ENCODE data around the gene XRCC3. TPM values are rescaled to one million over a fixed set of nuclear protein-coding genes. Genes with fewer than 3 reads are reported as not detected.
"Not testable (repeated sequence)": the region's sequence is repeated elsewhere in the genome, so short reads cannot be mapped to it uniquely, and the experiment has no call there.

XRCC3 gene
- total and polyA plus RNA-seq, 5 donors from 2014 or later = 3.0 to 9.8 (median 4.5) TPM

DNA sequence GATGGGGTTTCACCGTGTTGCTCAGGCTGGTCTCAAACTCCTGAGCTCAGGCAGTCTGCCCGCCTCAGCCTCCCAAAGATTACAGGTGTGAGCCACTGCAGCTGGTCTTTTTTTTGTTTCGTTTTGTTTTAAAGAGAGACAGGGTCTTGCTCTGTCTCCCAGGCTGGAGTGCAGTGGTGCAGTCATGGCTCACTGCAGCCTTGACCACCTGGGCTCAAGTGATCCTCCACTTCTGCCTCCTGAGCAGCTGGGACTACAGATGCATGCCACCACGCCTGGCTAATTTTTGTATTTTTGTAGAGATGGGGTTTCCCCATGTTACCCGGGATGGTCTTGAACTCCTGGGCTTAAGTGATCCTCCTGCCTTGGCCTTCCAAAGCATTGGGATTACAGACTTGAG lies 23.6 kb downstream of the XRCC3 start:
- ATAC-seq (ENCODE audit: low read depth in 2 of 2); DNase-seq; H3K9me3 Mint-ChIP-seq; H3K27ac ChIP-seq (ENCODE audit: insufficient read depth, low read length, poor library complexity, severe bottlenecking); H3K4me1 ChIP-seq (ENCODE audit: control insufficient read depth, insufficient read depth, low read length, poor library complexity, severe bottlenecking); H3K27me3 Mint-ChIP-seq; H3K4me3 Mint-ChIP-seq; H3K27me3 ChIP-seq (ENCODE audit: control insufficient read depth, insufficient read depth, low read length); H3K9me3 ChIP-seq (ENCODE audit: control insufficient read depth in 2 of 2, low read length in 2 of 2); H3K4me3 ChIP-seq (ENCODE audit: low read depth, low read length): not testable (repeated sequence)
- Mint-ChIP-seq H3K27ac (peak overlapping the region in 1 of 3 donors; percentile 29), H3K36me3 (peaks cover 19% of the 10 kb centered on the region), H3K4me1 (peaks cover 0 to 15% (median 11%) of the 10 kb centered on the region in 4 donors)
- H3K36me3 ChIP-seq (ENCODE audit: control insufficient read depth, insufficient read depth, low read length) = peaks cover 71% of the 10 kb centered on the region

DNA sequence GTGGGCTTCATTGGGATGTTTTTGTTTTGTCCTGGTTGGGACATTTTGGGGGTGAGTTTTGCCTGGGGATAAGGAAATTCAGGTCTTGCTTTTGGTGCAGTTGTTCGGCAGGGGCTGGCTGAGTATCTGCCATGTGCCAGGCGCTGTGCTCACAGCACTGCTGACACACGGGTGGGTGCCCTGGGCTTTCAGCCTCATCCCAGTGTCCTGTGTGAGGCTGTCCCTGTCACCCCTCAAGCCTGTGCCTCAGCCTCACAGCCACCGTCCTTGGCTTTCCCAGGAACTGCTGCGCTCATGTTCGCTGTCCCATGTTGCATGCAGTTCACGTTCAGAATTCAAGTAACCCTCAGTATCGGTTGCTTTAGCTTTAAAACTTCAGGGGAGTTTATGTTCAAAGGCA lies 24.9 kb downstream of the XRCC3 start:
- Mint-ChIP-seq H3K27me3 (no peaks in the 10 kb centered on the region), H3K9me3 (no peaks in the 10 kb centered on the region), H3K36me3 (peaks cover 25% of the 10 kb centered on the region), H3K4me3 (no peak overlapping the region), H3K4me1 (peaks cover 0 to 4% (median 4%) of the 10 kb centered on the region in 4 donors), H3K27ac (peak overlapping the region; percentile 5 to 72 (median 49))
- H3K4me3 ChIP-seq (ENCODE audit: low read depth, low read length) = no peak overlapping the region
- no peaks in the 10 kb centered on the region for H3K27me3 ChIP-seq (ENCODE audit: control insufficient read depth, insufficient read depth, low read length)
- no peak for DNase-seq
- no peak for ATAC-seq (ENCODE audit: low read depth in 2 of 2)
- H3K36me3 ChIP-seq (ENCODE audit: control insufficient read depth, insufficient read depth, low read length) = peaks cover 80% of the 10 kb centered on the region
- no peaks in the 10 kb centered on the region for H3K9me3 ChIP-seq (ENCODE audit: control insufficient read depth in 2 of 2, low read length in 2 of 2)
- H3K4me1 ChIP-seq (ENCODE audit: control insufficient read depth, insufficient read depth, low read length, poor library complexity, severe bottlenecking) = no peaks in the 10 kb centered on the region
- H3K27ac ChIP-seq (ENCODE audit: insufficient read depth, low read length, poor library complexity, severe bottlenecking) = no peak overlapping the region

DNA sequence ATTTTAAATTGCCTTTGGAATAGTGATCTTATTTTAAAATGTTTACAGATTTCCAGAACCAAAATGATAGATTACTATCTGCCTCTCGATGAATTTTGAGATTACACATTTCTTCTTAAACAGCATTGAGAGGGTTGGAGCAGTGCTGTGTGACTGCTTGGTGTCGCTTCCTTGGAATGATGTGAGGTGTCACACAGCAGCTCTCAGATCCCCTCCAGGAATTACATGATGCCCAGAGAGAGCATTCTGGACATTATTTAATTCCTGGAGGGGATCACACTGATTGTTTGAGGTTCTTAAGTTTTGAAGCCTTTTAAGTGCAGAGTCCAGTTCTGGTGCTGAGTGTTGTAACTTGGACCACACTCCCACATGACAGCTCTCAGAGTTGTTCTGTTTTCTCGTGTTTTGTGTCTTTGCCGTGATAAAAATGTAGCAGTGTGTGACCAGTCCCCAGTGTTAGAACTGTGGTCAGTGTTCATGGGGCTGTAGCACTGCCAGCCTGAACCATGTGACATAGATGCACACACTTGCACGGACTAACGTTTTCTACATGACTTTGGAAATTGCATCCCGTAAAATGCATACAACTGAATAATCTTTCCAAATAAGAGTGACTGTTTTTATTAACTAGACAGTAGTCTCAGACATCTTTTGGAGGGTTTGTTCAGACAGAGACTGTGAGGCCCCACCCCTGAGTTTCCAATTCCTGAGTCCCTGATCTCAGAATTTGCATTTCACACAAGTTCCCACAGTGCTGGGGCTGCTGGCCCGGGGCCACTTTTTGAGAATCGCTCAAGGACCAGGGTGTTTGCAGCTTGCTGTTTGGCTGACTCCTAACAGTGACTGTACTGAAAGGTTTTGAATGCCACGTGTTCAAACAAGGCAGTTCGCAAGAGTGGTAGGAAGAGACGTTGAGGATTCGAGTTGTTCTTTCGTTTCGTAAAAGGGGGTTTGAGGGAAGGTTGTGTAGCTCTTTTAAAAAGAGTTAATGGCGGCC lies 26.0 kb downstream of the XRCC3 start:
- H3K4me3 ChIP-seq (ENCODE audit: low read depth, low read length) = no peak overlapping the region

DNA sequence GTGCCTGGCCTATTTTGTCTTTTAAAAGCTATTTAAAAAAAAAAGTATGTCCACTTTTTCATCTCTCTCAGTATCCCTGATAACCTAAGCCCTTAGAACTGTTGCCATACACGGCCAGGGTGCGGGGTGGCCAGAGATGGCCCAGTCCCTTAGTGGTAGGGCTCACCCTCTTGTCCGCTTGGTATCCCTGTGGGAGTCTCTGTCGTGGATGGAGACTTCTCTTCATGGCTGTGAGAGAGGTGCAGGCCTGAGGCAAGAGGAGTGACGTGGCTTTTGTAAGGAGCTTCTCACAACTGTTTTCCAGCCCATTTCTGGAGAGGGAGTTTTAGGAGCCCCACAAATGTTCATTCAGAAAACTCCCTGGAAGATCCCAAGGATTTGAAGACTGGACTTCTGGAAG lies 26.8 kb downstream of the XRCC3 start:
- Mint-ChIP-seq H3K27me3 (no peaks in the 10 kb centered on the region), H3K36me3 (peaks cover 20% of the 10 kb centered on the region), H3K27ac (no peak overlapping the region), H3K9me3 (no peaks in the 10 kb centered on the region), H3K4me1 (peaks cover 0 to 4% (median 3%) of the 10 kb centered on the region in 4 donors), H3K4me3 (no peak overlapping the region)
- no peak for ATAC-seq (ENCODE audit: low read depth in 2 of 2)
- no peak overlapping the region for H3K27ac ChIP-seq (ENCODE audit: insufficient read depth, low read length, poor library complexity, severe bottlenecking)
- H3K27me3 ChIP-seq (ENCODE audit: control insufficient read depth, insufficient read depth, low read length) = no peaks in the 10 kb centered on the region
- H3K9me3 ChIP-seq (ENCODE audit: control insufficient read depth in 2 of 2, low read length in 2 of 2) = no peaks in the 10 kb centered on the region
- H3K4me3 ChIP-seq (ENCODE audit: low read depth, low read length) = no peak overlapping the region
- no peaks in the 10 kb centered on the region for H3K4me1 ChIP-seq (ENCODE audit: control insufficient read depth, insufficient read depth, low read length, poor library complexity, severe bottlenecking)
- DNase-seq = no peak
- H3K36me3 ChIP-seq (ENCODE audit: control insufficient read depth, insufficient read depth, low read length) = peaks cover 82% of the 10 kb centered on the region

More for the DNA sequence above, 26.0 kb downstream of the XRCC3 start:
- H3K9me3 Mint-ChIP-seq = no peaks in the 10 kb centered on the region
- Histone ChIP-seq H3K27ac (ENCODE audit: insufficient read depth, low read length, poor library complexity, severe bottlenecking) (no peak overlapping the region), H3K36me3 (ENCODE audit: control insufficient read depth, insufficient read depth, low read length) (peaks cover 84% of the 10 kb centered on the region), H3K9me3 (ENCODE audit: control insufficient read depth in 2 of 2, low read length in 2 of 2) (no peaks in the 10 kb centered on the region), H3K27me3 (ENCODE audit: control insufficient read depth, insufficient read depth, low read length) (no peaks in the 10 kb centered on the region), H3K4me1 (ENCODE audit: control insufficient read depth, insufficient read depth, low read length, poor library complexity, severe bottlenecking) (no peaks in the 10 kb centered on the region)
- H3K36me3 Mint-ChIP-seq = peaks cover 24% of the 10 kb centered on the region
- DNase-seq (no peak), ATAC-seq (ENCODE audit: low read depth in 2 of 2) (no peak)
- H3K4me1 Mint-ChIP-seq = peaks cover 0 to 4% (median 3%) of the 10 kb centered on the region in 4 donors
- peak overlapping the region in 2 of 3 donors; percentile 41 to 65 for H3K27ac Mint-ChIP-seq
- H3K4me3 Mint-ChIP-seq = no peak overlapping the region
- no peaks in the 10 kb centered on the region for H3K27me3 Mint-ChIP-seq

DNA sequence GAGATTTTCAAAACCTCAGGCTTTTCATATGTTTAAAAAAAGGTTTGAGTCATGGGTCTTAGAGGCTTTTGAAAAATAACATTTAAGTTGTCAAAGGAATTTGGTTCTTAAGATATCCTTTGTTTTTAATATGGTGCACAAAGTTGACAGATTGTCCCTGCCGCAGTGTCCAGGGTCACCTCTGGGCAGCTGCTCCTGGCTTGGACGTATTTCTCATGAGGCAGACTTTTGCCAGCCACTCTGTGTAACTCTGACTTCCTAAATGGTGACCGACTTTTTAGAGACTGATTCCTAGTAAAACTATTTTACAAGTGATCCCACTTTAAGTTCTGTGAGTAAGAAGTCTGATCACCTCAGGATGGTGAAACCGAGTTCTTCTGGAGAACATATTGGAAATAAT lies 27.5 kb downstream of the XRCC3 start:
- Histone ChIP-seq H3K4me1 (ENCODE audit: control insufficient read depth, insufficient read depth, low read length, poor library complexity, severe bottlenecking) (no peaks in the 10 kb centered on the region), H3K27me3 (ENCODE audit: control insufficient read depth, insufficient read depth, low read length) (no peaks in the 10 kb centered on the region), H3K27ac (ENCODE audit: insufficient read depth, low read length, poor library complexity, severe bottlenecking) (no peak overlapping the region), H3K4me3 (ENCODE audit: low read depth, low read length) (no peak overlapping the region), H3K36me3 (ENCODE audit: control insufficient read depth, insufficient read depth, low read length) (peaks cover 83% of the 10 kb centered on the region), H3K9me3 (ENCODE audit: control insufficient read depth in 2 of 2, low read length in 2 of 2) (no peaks in the 10 kb centered on the region)
- no peak for ATAC-seq (ENCODE audit: low read depth in 2 of 2)
- Mint-ChIP-seq H3K9me3 (no peaks in the 10 kb centered on the region), H3K27me3 (no peaks in the 10 kb centered on the region), H3K4me3 (no peak overlapping the region), H3K4me1 (peaks cover 0 to 4% (median 3%) of the 10 kb centered on the region in 4 donors), H3K27ac (no peak overlapping the region), H3K36me3 (peaks cover 20% of the 10 kb centered on the region)
- DNase-seq = no peak

DNA sequence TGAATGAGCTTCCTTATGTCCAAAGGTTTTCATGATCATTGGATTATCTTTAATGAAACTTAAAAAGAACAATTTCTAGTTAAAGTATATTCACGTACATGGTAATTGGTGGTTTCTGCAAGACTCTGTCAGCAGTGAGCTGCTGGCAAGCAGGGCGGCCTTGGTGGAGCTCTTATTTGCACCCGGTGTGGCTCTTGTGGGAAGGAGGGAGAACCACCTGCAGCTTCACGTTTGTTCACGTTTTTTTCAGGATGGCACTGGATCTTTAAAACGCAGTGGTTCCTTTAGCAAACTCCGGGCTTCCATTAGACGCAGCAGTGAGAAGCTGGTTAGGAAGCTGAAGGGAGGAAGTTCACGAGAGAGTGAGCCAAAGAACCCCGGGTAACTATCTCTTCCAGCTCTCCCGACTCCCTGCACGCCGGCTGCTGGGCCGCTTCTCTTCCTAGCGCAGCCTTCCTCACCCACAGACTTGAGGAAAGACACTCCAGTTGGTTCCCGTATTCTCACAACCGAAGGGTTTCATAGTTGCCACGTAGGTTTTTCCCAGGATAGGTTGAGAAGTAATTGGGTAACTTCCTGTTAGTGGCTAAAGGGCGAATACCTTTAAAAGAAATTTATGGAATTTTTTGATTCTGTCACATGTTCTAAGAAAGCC lies 28.3 kb downstream of the XRCC3 start:
- H3K4me1 ChIP-seq (ENCODE audit: control insufficient read depth, insufficient read depth, low read length, poor library complexity, severe bottlenecking) = no peaks in the 10 kb centered on the region
- ATAC-seq (ENCODE audit: low read depth in 2 of 2) = no peak
- H3K4me3 ChIP-seq (ENCODE audit: low read depth, low read length) = no peak overlapping the region
- DNase-seq = no peak
- no peak overlapping the region for H3K27ac ChIP-seq (ENCODE audit: insufficient read depth, low read length, poor library complexity, severe bottlenecking)
- no peaks in the 10 kb centered on the region for H3K9me3 ChIP-seq (ENCODE audit: control insufficient read depth in 2 of 2, low read length in 2 of 2)
- Mint-ChIP-seq H3K27me3 (no peaks in the 10 kb centered on the region), H3K36me3 (peaks cover 20% of the 10 kb centered on the region), H3K27ac (no peak overlapping the region), H3K9me3 (no peaks in the 10 kb centered on the region), H3K4me1 (peaks cover 0 to 4% (median 3%) of the 10 kb centered on the region in 4 donors), H3K4me3 (no peak overlapping the region)
- H3K36me3 ChIP-seq (ENCODE audit: control insufficient read depth, insufficient read depth, low read length) = peaks cover 83% of the 10 kb centered on the region
- H3K27me3 ChIP-seq (ENCODE audit: control insufficient read depth, insufficient read depth, low read length) = no peaks in the 10 kb centered on the region

DNA sequence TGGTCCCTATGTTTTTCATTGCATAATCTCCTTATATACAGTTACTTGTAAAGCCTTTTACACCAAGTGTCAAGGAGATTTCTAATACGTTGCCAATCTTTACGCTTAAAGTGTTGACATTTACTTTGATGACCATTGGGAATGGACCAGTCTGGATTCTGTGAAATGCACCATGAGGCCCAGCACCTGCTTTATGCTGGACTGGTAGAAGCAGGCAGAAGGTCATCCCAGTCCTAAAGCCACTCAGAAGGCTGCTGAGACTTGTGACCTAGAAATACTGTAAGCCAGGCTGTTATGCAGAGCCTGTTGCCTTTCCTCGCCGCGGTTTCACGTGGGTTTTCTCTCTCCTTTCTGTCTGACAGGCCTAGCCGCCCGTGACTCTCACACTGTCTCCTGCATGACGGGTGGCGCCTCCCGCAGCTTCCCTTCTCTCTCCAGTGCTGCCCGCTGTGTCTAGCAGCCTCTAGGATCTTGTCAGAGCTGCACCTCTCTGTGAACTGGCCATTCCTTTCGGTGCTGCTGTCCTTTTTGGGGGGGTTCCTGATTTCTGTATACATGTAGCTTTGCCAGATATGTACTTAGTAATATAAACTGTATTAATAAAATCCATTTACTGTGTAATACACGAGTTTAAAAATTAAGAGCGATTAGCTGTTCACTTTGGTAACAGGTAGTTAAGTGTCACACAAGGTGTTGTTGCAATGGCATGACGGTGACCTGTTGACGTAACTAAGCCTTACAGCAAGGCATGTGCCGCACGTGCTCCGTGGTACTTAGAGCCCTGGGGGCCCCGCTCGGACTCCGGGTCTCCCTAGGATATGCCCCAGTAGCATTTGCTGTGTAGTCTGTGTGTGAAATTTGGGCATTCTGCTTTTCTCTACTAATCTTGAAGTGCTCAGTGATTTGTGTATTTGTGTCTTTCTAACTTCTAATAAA lies 29.7 kb downstream of the XRCC3 start:
- Mint-ChIP-seq H3K27ac (no peak overlapping the region), H3K4me3 (no peak overlapping the region), H3K27me3 (no peaks in the 10 kb centered on the region), H3K9me3 (no peaks in the 10 kb centered on the region), H3K4me1 (peaks cover 0 to 4% (median 3%) of the 10 kb centered on the region in 4 donors), H3K36me3 (peaks cover 28% of the 10 kb centered on the region)
- Histone ChIP-seq H3K4me1 (ENCODE audit: control insufficient read depth, insufficient read depth, low read length, poor library complexity, severe bottlenecking) (no peaks in the 10 kb centered on the region), H3K27ac (ENCODE audit: insufficient read depth, low read length, poor library complexity, severe bottlenecking) (no peak overlapping the region), H3K4me3 (ENCODE audit: low read depth, low read length) (no peak overlapping the region), H3K9me3 (ENCODE audit: control insufficient read depth in 2 of 2, low read length in 2 of 2) (no peaks in the 10 kb centered on the region), H3K27me3 (ENCODE audit: control insufficient read depth, insufficient read depth, low read length) (no peaks in the 10 kb centered on the region), H3K36me3 (ENCODE audit: control insufficient read depth, insufficient read depth, low read length) (peaks cover 87% of the 10 kb centered on the region)
- DNase-seq = no peak
- no peak for ATAC-seq (ENCODE audit: low read depth in 2 of 2)
